ENCODE results near the gene TPM4. TPM values are rescaled to one million over a fixed set of nuclear protein-coding genes. Genes with fewer than 3 reads are reported as not detected.

The TPM4 gene
- total RNA-seq, 1 experiment from 2014 or later: 1,104 TPM

GRCh38 chr19:16125737-16126495, 49.6 kb downstream of the TPM4 start:
- no peak overlapping the region for H3K4me3 ChIP-seq
- H3K27me3 ChIP-seq: no peaks in the 10 kb centered on the region; the same call in 1 of the 2 replicates
- no peaks in the 10 kb centered on the region for H3K9me3 ChIP-seq
- peaks cover 100% of the 10 kb centered on the region for H3K36me3 ChIP-seq
- DNase-seq: peak; percentile 47

DNA sequence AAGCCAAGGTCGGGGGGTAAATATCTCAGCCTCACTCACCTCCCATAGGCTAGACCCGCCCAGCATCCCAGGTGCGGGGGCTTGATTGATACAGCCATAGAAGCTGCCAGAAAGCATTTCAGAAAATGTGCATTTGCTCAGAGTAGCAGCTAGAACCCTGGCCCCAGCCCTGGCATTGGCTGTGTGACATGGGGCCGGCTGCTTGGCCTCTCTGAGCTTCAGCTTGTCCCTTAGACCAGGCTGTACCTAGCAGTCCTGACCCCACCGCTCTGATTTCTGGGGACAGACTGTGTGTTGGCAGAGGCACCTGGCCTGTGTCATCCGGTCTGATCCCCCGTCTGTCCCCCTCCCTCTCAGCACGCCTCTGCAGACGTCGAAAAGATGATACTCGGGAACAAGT, 50.8 kb downstream of the TPM4 start:
- Histone ChIP-seq H3K4me3 (no peak overlapping the region), H3K36me3 (peaks cover 100% of the 10 kb centered on the region), H3K27me3 (no peaks in the 10 kb centered on the region; the same call in 1 of the 2 replicates), H3K9me3 (no peaks in the 10 kb centered on the region)
- no peak for DNase-seq

GRCh38 chr19:16127776-16128371, 51.6 kb downstream of the TPM4 start:
- H3K9me3 ChIP-seq: no peaks in the 10 kb centered on the region
- DNase-seq: no peak
- H3K36me3 ChIP-seq: peaks cover 100% of the 10 kb centered on the region
- no peak overlapping the region for H3K4me3 ChIP-seq
- H3K27me3 ChIP-seq: no peaks in the 10 kb centered on the region; the same call in 1 of the 2 replicates

DNA sequence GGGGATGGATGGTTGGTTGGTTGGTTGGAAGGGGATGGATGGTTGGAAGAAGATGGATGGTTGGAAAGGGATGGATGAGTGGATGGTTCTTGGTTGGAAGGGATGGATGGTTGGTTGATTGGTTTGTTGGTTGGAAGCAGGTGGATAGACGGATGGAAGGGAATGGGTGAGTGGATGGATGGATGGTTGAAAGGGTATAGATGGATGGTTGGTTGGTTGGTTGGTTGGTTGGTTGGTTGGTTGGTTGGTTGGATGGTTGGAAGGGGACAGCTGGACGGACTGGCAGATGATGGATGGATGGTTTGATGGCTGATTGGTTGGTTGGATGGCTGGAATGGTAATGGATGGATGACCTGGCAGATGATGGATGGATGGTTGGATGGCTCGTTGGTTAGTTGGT, 55.4 kb downstream of the TPM4 start:
- Histone ChIP-seq H3K36me3 (peaks cover 80% of the 10 kb centered on the region), H3K4me3 (no peak overlapping the region), H3K27me3 (no peaks in the 10 kb centered on the region; the same call in 1 of the 2 replicates), H3K9me3 (no peaks in the 10 kb centered on the region)
- DNase-seq: no peak

DNA sequence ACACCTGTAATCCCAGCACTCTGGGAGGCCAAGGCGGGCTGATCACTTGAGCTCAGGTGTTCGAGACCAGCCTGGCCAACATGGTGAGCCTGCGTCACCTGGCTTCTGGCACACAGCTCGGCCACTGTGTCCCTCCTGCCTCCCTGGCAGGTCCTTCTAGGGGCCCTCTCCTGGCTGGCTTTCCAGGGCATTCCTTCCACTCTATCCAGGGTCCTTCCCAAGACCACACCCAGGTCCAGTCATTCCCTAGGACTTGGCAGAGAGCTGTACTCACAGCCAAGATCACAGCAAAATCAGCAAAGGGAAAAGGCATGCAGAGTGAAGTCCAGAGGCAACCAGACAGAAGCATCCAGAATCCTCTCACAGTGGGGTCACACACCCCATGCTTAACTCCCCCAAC, 57.5 kb downstream of the TPM4 start:
- H3K36me3 ChIP-seq: peaks cover 58% of the 10 kb centered on the region
- no peak for DNase-seq

DNA sequence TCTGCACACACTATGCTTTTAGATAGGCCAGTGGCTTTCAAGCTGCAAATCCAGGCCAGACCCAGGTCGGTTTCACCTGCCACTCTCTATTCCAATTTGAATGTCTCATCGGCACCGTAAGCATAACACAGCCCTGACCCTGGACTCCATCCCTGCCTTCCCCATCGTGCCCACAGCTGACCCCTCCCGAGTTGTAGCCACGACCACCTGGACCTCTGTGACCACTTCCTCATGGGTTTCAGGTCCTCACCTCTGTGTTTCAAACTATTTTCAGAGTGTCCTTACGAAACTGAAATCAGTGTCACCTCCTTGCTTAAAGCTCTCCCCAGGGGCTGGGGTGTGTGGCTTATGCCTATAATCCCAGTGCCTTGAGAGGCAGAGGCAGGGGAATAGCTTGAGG, 58.2 kb downstream of the TPM4 start:
- Histone ChIP-seq H3K9me3 (no peaks in the 10 kb centered on the region), H3K36me3 (peaks cover 51% of the 10 kb centered on the region), H3K4me3 (no peak overlapping the region), H3K27me3 (no peaks in the 10 kb centered on the region)
- DNase-seq: no peak

More for the DNA sequence above, 57.5 kb downstream of the TPM4 start:
- Histone ChIP-seq H3K9me3 (no peaks in the 10 kb centered on the region), H3K27me3 (no peaks in the 10 kb centered on the region), H3K4me3 (no peak overlapping the region)

DNA sequence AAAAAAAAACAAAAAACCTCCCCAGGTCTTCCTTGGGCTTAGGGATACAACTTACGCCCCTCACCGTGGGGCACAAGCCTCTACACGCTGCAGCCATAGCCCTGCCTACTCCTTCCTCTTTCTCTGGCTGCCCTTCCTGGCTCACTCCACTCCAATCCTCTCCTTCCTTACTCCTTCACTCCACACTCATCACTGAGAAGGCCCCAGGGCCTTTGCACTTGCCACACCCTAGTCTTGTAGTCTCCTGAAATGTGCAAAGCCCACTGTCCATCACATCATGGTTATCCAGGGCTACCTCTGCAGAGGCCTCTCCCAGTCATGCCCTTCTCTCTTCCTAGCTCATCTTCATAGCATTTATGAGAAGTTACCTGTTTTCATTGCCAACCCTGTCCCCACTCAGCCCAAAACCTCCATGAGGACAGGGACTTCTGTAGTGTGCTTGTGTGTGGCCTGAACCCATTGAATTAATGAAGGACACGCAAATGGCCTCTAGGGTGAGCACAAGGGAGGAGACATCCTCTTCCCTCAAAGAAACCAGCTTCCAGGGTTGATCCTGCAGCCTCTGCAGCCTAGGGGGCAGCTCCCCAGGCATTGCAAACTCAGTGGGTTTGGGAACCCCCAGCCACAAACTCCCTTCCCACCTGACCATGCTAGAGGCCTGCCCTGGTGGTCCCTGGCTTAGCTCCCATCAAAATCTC, 59.3 kb downstream of the TPM4 start:
- no peak for DNase-seq
- Histone ChIP-seq H3K9me3 (no peaks in the 10 kb centered on the region), H3K36me3 (peaks cover 40% of the 10 kb centered on the region), H3K4me3 (no peak overlapping the region), H3K27me3 (no peaks in the 10 kb centered on the region)

DNA sequence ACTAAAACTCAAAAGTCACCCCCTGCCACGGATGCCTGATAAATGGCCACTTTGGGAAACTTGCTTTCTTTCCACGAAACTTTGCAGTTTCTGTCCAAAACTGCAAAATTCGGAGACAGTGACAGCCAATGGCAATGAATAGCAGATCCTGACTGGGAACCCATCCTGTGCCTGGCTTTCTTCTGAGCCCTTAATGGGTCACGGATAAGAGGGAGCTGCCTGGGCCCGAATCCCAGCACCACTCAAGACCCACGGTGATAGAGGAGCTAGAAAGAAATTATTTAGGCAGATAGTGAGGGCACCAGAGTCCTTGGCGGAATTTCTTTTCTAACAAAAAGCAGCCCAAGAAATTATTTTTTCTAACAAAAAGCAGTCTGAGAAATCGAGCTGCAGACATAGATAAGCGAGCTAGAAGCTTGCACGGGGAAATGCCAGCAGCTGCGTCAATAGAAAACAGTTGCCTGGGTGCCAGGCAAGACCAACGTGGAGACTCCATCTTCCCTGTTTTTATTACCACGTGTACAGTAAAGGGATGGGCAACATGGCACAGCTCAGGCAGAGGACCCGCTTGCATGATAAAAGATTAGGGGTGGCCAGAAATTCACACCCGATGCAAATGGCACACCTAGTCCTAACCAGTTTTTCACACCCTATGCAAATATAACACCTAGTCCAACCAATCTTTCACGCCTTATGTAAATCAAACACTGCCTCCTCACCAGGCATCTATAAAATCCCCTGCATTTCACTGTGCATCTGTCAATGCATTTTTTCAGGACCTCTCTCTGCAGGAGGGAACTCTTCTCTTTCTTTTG, 60.1 kb downstream of the TPM4 start:
- DNase-seq: no peak

DNA sequence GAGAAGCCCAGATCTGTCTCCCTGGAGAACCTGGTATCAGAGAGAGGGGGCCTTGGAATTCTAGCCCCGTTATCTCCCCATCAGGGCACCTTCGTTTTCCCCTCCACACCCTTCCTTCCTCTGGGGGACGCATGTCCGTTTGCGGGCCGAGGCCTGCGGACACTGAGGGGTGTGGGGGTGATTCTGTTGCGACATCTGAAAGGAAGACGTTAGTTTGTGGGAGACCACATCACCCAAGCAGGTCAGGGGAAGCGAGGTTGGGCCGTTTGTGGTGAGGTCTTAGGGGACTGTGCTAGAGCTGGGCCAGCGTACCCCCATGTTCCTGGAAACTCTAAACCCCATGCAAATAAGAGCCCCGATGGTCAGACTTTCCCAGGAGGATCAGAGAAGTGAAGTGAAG, 63.5 kb downstream of the TPM4 start:
- no peak for DNase-seq
- H3K36me3 ChIP-seq: no peaks in the 10 kb centered on the region

More for the DNA sequence above, 60.1 kb downstream of the TPM4 start:
- H3K4me3 ChIP-seq: no peak overlapping the region
- no peaks in the 10 kb centered on the region for H3K27me3 ChIP-seq
- no peaks in the 10 kb centered on the region for H3K9me3 ChIP-seq
- peaks cover 32% of the 10 kb centered on the region for H3K36me3 ChIP-seq

DNA sequence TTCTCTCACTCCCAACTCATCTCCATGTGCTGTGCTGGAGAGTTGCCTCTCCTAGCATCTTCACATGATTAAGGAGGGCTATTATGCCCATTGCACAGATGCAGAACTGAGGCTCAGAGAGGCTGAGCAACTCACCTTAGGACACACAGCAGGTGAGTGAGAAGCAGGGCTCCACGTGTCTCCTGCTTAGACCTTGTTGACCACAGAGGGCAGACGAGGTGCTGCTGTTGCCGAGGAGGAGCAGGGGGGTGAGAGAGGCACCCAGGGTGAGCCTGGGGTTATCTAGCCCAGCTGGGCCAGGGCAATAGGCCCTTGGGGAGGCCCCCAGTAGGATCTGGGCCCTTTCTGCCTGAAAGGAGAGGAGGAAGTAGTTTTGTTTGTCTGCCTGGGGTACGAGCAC, 64.7 kb downstream of the TPM4 start:
- no peaks in the 10 kb centered on the region for H3K36me3 ChIP-seq
- no peak for DNase-seq
- no peaks in the 10 kb centered on the region for H3K27me3 ChIP-seq
- H3K9me3 ChIP-seq: no peaks in the 10 kb centered on the region
- H3K4me3 ChIP-seq: no peak overlapping the region

More for the DNA sequence above, 63.5 kb downstream of the TPM4 start:
- H3K9me3 ChIP-seq: no peaks in the 10 kb centered on the region
- no peaks in the 10 kb centered on the region for H3K27me3 ChIP-seq
- H3K4me3 ChIP-seq: no peak overlapping the region

- Histone ChIP-seq H3K36me3 (no peaks in the 10 kb centered on the region), H3K4me3 (no peak overlapping the region), H3K9me3 (no peaks in the 10 kb centered on the region), H3K27me3 (no peaks in the 10 kb centered on the region)
- DNase-seq: no peak
Measured at GRCh38 chr19:16142032-16142580, 65.8 kb downstream of the TPM4 start.

GRCh38 chr19:16143399-16144215, 67.3 kb downstream of the TPM4 start, which contains the start of gene HSH2D:
Gene HSH2D (plus strand): TSS chr19:16143685. CDS start chr19:16148751, 5,066 bp downstream.
- no peak within 1 kb of the TSS for H3K4me3 ChIP-seq
- H3K36me3 ChIP-seq: no peaks in the 10 kb centered on the region
- H3K9me3 ChIP-seq: no peaks in the 10 kb centered on the region
- DNase-seq: no peak
- H3K27me3 ChIP-seq: no peaks in the 10 kb centered on the region

DNA sequence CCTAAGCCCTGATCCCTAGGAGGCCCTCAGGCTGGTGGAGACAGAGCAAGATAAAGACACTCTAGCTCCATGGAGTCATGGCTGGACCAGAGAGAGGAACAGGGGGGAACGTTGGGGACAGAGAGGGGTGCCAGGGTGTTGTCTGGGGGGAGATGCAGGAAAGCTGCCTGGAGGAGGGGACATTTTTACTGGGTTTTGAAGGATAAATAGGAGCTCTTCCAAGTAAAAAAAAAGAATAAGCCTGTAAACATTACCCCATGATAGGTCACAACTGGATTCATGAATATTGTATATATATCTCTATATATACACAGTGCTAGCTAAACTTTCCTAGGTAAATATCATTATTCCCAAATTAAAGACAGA, 67.9 kb downstream of the TPM4 start:
- H3K36me3 ChIP-seq: no peaks in the 10 kb centered on the region
- H3K27me3 ChIP-seq: no peaks in the 10 kb centered on the region
- no peaks in the 10 kb centered on the region for H3K9me3 ChIP-seq
- no peak for DNase-seq
- H3K4me3 ChIP-seq: no peak overlapping the region

DNA sequence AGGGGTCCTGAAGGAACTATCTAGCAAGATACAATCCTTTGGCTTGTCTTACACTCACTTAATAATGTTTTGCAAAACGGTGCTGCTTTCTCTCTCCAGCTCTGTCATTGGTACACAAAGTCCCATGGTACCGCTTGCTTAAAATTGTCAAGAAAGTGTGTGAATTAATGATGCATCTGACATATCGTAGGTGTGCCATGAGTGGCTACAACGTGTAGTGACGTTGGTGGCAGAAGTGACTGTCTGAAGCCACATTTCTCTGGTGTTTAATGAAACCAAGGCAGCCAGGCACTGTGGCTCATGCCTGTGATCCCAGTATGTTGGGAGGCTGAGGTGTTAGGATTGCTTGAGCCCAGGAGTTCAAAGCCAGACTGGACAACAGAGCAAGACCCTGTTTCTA, 69.8 kb downstream of the TPM4 start:
- H3K4me3 ChIP-seq: no peak overlapping the region
- H3K36me3 ChIP-seq: no peaks in the 10 kb centered on the region
- no peaks in the 10 kb centered on the region for H3K27me3 ChIP-seq

DNA sequence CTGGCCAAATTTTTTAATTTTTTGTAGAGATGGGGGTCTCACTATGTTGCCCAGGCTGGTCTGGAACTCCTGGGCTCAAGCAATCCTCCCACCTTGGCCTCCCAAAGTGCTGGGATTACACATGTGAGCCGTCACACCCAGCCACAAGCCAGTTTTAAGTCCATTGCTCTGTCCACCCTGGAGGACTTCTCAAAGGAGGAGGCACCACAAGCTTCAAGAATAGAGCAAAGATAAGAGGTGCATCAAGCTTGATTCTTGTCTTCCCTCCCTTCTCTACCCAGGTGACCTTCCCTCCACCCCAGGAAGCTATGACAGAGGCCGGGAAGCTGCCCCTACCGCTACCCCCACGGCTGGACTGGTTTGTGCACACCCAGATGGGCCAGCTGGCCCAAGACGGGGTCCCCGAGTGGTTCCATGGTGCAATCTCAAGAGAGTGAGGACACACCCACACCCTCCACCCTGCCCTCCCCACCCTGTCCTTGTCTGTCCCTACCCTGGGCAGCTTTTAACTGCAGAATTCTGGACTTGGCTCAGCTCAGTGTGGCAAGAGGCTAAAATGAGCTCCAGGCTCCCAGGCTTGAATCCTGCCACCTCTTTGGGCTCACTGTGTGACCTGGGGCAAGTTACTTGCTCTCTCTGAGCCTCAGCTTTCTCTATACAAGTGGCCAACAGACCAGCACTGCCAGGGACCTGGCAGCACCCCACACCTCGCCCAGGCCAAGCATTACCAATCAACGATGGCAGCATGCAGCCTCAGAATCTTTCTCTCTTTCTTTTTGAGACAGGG, 72.3 kb downstream of the TPM4 start:
- H3K27me3 ChIP-seq: no peaks in the 10 kb centered on the region
- H3K36me3 ChIP-seq: no peaks in the 10 kb centered on the region
- H3K9me3 ChIP-seq: no peaks in the 10 kb centered on the region
- H3K4me3 ChIP-seq: no peak overlapping the region
- no peak for DNase-seq

More for the DNA sequence above, 69.8 kb downstream of the TPM4 start:
- DNase-seq: no peak
- no peaks in the 10 kb centered on the region for H3K9me3 ChIP-seq

Data from MG63 (cell line).